ENCODE results near the gene MS4A15. TPM values are rescaled to one million over a fixed set of nuclear protein-coding genes. Genes with fewer than 3 reads are reported as not detected.
"Not testable (repeated sequence)": the region's sequence is repeated elsewhere in the genome, so short reads cannot be mapped to it uniquely, and the experiment has no call there.

Gene MS4A15
- polyA plus RNA-seq, 12 donors = not detected

- no peak for DNase-seq
Measured at GRCh38 chr11:60753309-60753708, 3.4 kb upstream of the MS4A15 start.

- DNase-seq = no peak
Measured at GRCh38 chr11:60754887-60755286, 1.8 kb upstream of the MS4A15 start.

- DNase-seq = no peak
Measured at GRCh38 chr11:60757231-60757800, 649 bp downstream of the MS4A15 start.

- not testable (repeated sequence) for DNase-seq
Measured at GRCh38 chr11:60758671-60759070, 2.0 kb downstream of the MS4A15 start.

- not testable (repeated sequence) for DNase-seq
Measured at GRCh38 chr11:60759438-60760225, 3.0 kb downstream of the MS4A15 start.

- peak; percentile 36 for DNase-seq
Measured at GRCh38 chr11:60761436-60762190, 4.9 kb downstream of the MS4A15 start.

- DNase-seq = peak; percentile 49
Measured at GRCh38 chr11:60762851-60763691, 6.4 kb downstream of the MS4A15 start.

GRCh38 chr11:60763692-60764369, 7.2 kb downstream of the MS4A15 start:
- no peak for DNase-seq

- no peak for DNase-seq
Measured at GRCh38 chr11:60764879-60765278, 8.2 kb downstream of the MS4A15 start.

GRCh38 chr11:60765355-60765754, 8.7 kb downstream of the MS4A15 start:
- DNase-seq = no peak

- DNase-seq = no peak
Measured at GRCh38 chr11:60766547-60766946, 9.9 kb downstream of the MS4A15 start.

GRCh38 chr11:60767388-60767811, 10.7 kb downstream of the MS4A15 start:
- no peak for DNase-seq

- no peak for DNase-seq
Measured at GRCh38 chr11:60768202-60768601, 11.5 kb downstream of the MS4A15 start.

- DNase-seq = no peak
Measured at GRCh38 chr11:60769273-60769672, 12.6 kb downstream of the MS4A15 start.

GRCh38 chr11:60769811-60770210, 13.1 kb downstream of the MS4A15 start:
- no peak for DNase-seq

- no peak for DNase-seq
Measured at GRCh38 chr11:60771146-60771545, 14.5 kb downstream of the MS4A15 start.

- DNase-seq = no peak
Measured at GRCh38 chr11:60771879-60772525, 15.3 kb downstream of the MS4A15 start.

- no peak for DNase-seq
Measured at GRCh38 chr11:60772666-60773065, 16.0 kb downstream of the MS4A15 start.

- DNase-seq = no peak
Measured at GRCh38 chr11:60774726-60775125, 18.1 kb downstream of the MS4A15 start.

- DNase-seq = peak; percentile 94
Measured at GRCh38 chr11:60775420-60775961, 18.8 kb downstream of the MS4A15 start.
